ENCODE results near the gene ARHGAP1. TPM values are rescaled to one million over a fixed set of nuclear protein-coding genes. Genes with fewer than 3 reads are reported as not detected.

The ARHGAP1 gene
- total RNA-seq, 1 experiment from 2014 or later: 73.0 TPM

GRCh38 chr11:46658259-46658658, 42.2 kb downstream of the ARHGAP1 start:
- no peak overlapping the region for H3K4me3 ChIP-seq (ENCODE audit: low read depth, low read length)
- CTCF ChIA-PET: no interaction called here
- H3K27me3 ChIP-seq (replicated peaks; ENCODE audit: control insufficient read depth, insufficient read depth, low read length): no peaks in the 10 kb centered on the region
- peaks cover 3% of the 10 kb centered on the region for H3K36me3 ChIP-seq (ENCODE audit: control insufficient read depth, insufficient read depth, low read length)
- no peak overlapping the region for H3K27ac Mint-ChIP-seq (ENCODE audit: unreplicated experiment)
- no peak for DNase-seq
- H3K36me3 Mint-ChIP-seq (ENCODE audit: insufficient read depth, unreplicated experiment): peaks cover 66% of the 10 kb centered on the region
- no peak overlapping the region for H3K4me3 Mint-ChIP-seq (ENCODE audit: unreplicated experiment)
- TF ChIP-seq CTCF (IDR thresholded peaks at IDR 0.05; ENCODE audit: insufficient read depth in 1 of 2, low read depth in 1 of 2, low read length in 1 of 2, severe bottlenecking in 1 of 2, unreplicated experiment in 1 of 2): no peak
- intact Hi-C loops (cut with micrococcal nuclease; ENCODE audit: unreplicated experiment): no loop called here
- H3K4me1 ChIP-seq: no peaks in the 10 kb centered on the region
- H3K9me3 Mint-ChIP-seq (ENCODE audit: unreplicated experiment): no peaks in the 10 kb centered on the region
- no TSS peak for BruUV-seq (replicated peaks)
- H3K4me1 Mint-ChIP-seq (ENCODE audit: low read depth, unreplicated experiment): no peaks in the 10 kb centered on the region
- H3K27me3 Mint-ChIP-seq (ENCODE audit: insufficient read depth, unreplicated experiment): no peaks in the 10 kb centered on the region
- POLR2A ChIA-PET: no interaction called here
- no peaks in the 10 kb centered on the region for H3K9me3 ChIP-seq

GRCh38 chr11:46657186-46657585, 43.2 kb downstream of the ARHGAP1 start:
- Histone ChIP-seq H3K4me1 (no peaks in the 10 kb centered on the region), H3K4me3 (ENCODE audit: low read depth, low read length) (no peak overlapping the region), H3K27me3 (replicated peaks; ENCODE audit: control insufficient read depth, insufficient read depth, low read length) (no peaks in the 10 kb centered on the region), H3K9me3 (no peaks in the 10 kb centered on the region), H3K36me3 (ENCODE audit: control insufficient read depth, insufficient read depth, low read length) (peaks cover 3% of the 10 kb centered on the region)
- H3K4me1 Mint-ChIP-seq (ENCODE audit: low read depth, unreplicated experiment): no peaks in the 10 kb centered on the region
- TF ChIP-seq CTCF (IDR thresholded peaks at IDR 0.05; ENCODE audit: insufficient read depth in 1 of 2, low read depth in 1 of 2, low read length in 1 of 2, severe bottlenecking in 1 of 2, unreplicated experiment in 1 of 2): no peak
- H3K4me3 Mint-ChIP-seq (ENCODE audit: unreplicated experiment): no peak overlapping the region
- ChIA-PET CTCF (no interaction called here), POLR2A (no interaction called here)
- no peaks in the 10 kb centered on the region for H3K27me3 Mint-ChIP-seq (ENCODE audit: insufficient read depth, unreplicated experiment)
- H3K36me3 Mint-ChIP-seq (ENCODE audit: insufficient read depth, unreplicated experiment): peaks cover 67% of the 10 kb centered on the region
- no peak overlapping the region for H3K27ac Mint-ChIP-seq (ENCODE audit: unreplicated experiment)
- no TSS peak for BruUV-seq (replicated peaks)
- H3K9me3 Mint-ChIP-seq (ENCODE audit: unreplicated experiment): no peaks in the 10 kb centered on the region
- intact Hi-C loops (cut with micrococcal nuclease; ENCODE audit: unreplicated experiment): no loop called here
- no peak for DNase-seq

GRCh38 chr11:46655631-46656030, 44.8 kb downstream of the ARHGAP1 start:
- H3K36me3 ChIP-seq (ENCODE audit: control insufficient read depth, insufficient read depth, low read length): peaks cover 3% of the 10 kb centered on the region
- no peak overlapping the region for H3K4me3 Mint-ChIP-seq (ENCODE audit: unreplicated experiment)
- no peaks in the 10 kb centered on the region for H3K4me1 Mint-ChIP-seq (ENCODE audit: low read depth, unreplicated experiment)
- H3K27ac Mint-ChIP-seq (ENCODE audit: unreplicated experiment): no peak overlapping the region
- no peaks in the 10 kb centered on the region for H3K9me3 Mint-ChIP-seq (ENCODE audit: unreplicated experiment)
- ChIA-PET CTCF (no interaction called here), POLR2A (no interaction called here)
- no peak for DNase-seq
- H3K4me3 ChIP-seq (ENCODE audit: low read depth, low read length): no peak overlapping the region
- intact Hi-C loops (cut with micrococcal nuclease; ENCODE audit: unreplicated experiment): no loop called here
- H3K4me1 ChIP-seq: no peaks in the 10 kb centered on the region
- no peak for TF ChIP-seq CTCF (IDR thresholded peaks at IDR 0.05; ENCODE audit: insufficient read depth in 1 of 2, low read depth in 1 of 2, low read length in 1 of 2, severe bottlenecking in 1 of 2, unreplicated experiment in 1 of 2)
- H3K27me3 Mint-ChIP-seq (ENCODE audit: insufficient read depth, unreplicated experiment): no peaks in the 10 kb centered on the region
- peaks cover 60% of the 10 kb centered on the region for H3K36me3 Mint-ChIP-seq (ENCODE audit: insufficient read depth, unreplicated experiment)
- BruUV-seq (replicated peaks): no TSS peak
- no peaks in the 10 kb centered on the region for H3K9me3 ChIP-seq
- H3K27me3 ChIP-seq (replicated peaks; ENCODE audit: control insufficient read depth, insufficient read depth, low read length): no peaks in the 10 kb centered on the region
